ENCODE results near the gene TMUB2. TPM values are rescaled to one million over a fixed set of nuclear protein-coding genes. Genes with fewer than 3 reads are reported as not detected.

The TMUB2 gene
- total and polyA plus RNA-seq, 2 of the 13 experiments (the other 11 are each of a cell fraction or from before 2014, with no cell fraction given): 26.9 to 50.8 TPM

GRCh38 chr17:44155488-44155887, 31.3 kb upstream of the TMUB2 start (continued):
- no peak for TF ChIP-seq ZNF589 (CRISPR knock-in tag; conservative IDR thresholded peaks at IDR 0.05)

DNA sequence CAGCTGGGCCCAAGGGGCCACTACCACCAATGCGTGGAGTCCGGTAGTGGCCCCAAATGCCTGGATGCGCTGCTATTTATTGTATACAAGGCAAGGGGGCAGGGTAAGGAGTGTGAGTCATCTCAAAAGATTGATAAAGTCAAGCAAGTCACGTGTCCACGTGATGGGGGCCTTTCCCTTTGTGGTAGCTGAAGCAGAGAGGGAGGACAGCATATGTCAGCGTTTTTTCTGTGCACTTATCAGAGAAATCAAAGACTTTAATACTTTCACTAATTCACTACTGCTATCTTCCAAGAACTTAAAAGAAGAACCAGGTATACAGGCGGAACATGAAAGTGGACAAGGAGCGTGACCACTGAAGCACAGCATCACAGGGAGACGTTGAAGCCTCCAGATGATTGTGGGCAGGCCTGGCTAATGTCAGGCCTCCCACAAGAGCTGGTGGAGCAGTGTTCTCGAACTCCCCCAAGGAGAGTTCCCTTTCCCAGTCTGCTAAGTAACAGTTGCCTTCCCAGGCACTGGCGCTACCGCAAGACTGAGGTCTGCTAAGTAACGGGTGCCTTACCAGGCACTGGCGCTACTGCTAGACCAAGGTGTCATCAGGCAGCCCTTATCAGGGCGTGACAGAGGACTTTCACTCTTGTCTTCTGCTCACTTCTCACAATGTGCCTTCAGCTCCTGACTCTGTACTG, 27.1 kb upstream of the TMUB2 start:
- CTCF ChIA-PET (ENCODE audit: low intra/inter-chr PET ratio, low total read pairs): no interaction called here
- in situ Hi-C loops (cut with HindIII; ENCODE audit: extremely low pct_ligation_motif_present, low pct_unique_long_range_greater_than_20kb): no loop called here

GRCh38 chr17:44164476-44164875, 22.3 kb upstream of the TMUB2 start:
- no peaks in the 10 kb centered on the region for H3K9me3 ChIP-seq (ENCODE audit: low read length)
- H3K27ac ChIP-seq (ENCODE audit: extremely low read length, insufficient read depth, low read length): no peak overlapping the region
- no peak for ATAC-seq
- FAIRE-seq: no peak
- BruUV-seq (replicated peaks): no TSS peak
- H3K4me3 ChIP-seq (replicated peaks in 1 of 3; ENCODE audit: insufficient read depth in 1 of 3, low read depth in 2 of 3, low read length in 3 of 3): no peak overlapping the region
- H3K79me2 ChIP-seq (ENCODE audit: insufficient read depth, low read length): no peaks in the 10 kb centered on the region
- TF ChIP-seq MED13 (CRISPR knock-in tag; IDR thresholded peaks at IDR 0.05) (no peak), JUN (CRISPR knock-in tag; IDR thresholded peaks at IDR 0.05) (no peak), MAFK (conservative IDR thresholded peaks at IDR 0.05 in 1 of 2, IDR thresholded peaks at IDR 0.05 in 1 of 2; ENCODE audit: low read length in 2 of 2) (peak; percentile 75 to 78), HCFC1 (IDR thresholded peaks at IDR 0.05; ENCODE audit: low read depth, low read length) (no peak), ZMAT3 (CRISPR knock-in tag; conservative IDR thresholded peaks at IDR 0.05) (no peak), MAFF (IDR thresholded peaks at IDR 0.05; ENCODE audit: low read depth, low read length) (peak; percentile 51), ZNF547 (CRISPR knock-in tag; IDR thresholded peaks at IDR 0.05) (no peak), SP1 (IDR thresholded peaks at IDR 0.05) (no peak), SP1 (CRISPR knock-in tag; IDR thresholded peaks at IDR 0.05) (no peak), HOXA5 (CRISPR knock-in tag; IDR thresholded peaks at IDR 0.05) (no peak), ZNF660 (CRISPR knock-in tag; IDR thresholded peaks at IDR 0.05; ENCODE audit: borderline replicate concordance, low read depth) (no peak), TSC22D2 (CRISPR knock-in tag; IDR thresholded peaks at IDR 0.05; ENCODE audit: borderline replicate concordance) (no peak)
- TF ChIP-seq, protein P1, sequence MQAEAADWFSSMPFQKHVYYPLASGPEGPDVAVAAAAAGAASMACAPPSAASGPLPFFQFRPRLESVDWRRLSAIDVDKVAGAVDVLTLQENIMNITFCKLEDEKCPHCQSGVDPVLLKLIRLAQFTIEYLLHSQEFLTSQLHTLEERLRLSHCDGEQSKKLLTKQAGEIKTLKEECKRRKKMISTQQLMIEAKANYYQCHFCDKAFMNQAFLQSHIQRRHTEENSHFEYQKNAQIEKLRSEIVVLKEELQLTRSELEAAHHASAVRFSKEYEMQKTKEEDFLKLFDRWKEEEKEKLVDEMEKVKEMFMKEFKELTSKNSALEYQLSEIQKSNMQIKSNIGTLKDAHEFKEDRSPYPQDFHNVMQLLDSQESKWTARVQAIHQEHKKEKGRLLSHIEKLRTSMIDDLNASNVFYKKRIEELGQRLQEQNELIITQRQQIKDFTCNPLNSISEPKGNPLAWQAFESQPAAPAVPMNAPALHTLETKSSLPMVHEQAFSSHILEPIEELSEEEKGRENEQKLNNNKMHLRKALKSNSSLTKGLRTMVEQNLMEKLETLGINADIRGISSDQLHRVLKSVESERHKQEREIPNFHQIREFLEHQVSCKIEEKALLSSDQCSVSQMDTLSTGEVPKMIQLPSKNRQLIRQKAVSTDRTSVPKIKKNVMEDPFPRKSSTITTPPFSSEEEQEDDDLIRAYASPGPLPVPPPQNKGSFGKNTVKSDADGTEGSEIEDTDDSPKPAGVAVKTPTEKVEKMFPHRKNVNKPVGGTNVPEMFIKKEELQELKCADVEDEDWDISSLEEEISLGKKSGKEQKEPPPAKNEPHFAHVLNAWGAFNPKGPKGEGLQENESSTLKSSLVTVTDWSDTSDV (CRISPR knock-in tag; IDR thresholded peaks at IDR 0.05): no peak
- POLR2A ChIA-PET: no interaction called here
- peaks cover 13% of the 10 kb centered on the region for H3K4me1 ChIP-seq (ENCODE audit: insufficient read depth, low read length)
- intact Hi-C loops (cut with micrococcal nuclease; ENCODE audit: unreplicated experiment): no loop called here
- CTCF ChIA-PET (ENCODE audit: low intra/inter-chr PET ratio, low total read pairs): no interaction called here
- 97% methylated on average over 1 of the region's 1 CpG for WGBS (ENCODE audit: low lambda C conversion rate)
- in situ Hi-C loops (cut with HindIII; ENCODE audit: extremely low pct_ligation_motif_present, low pct_unique_long_range_greater_than_20kb): no loop called here
- H3K36me3 ChIP-seq (replicated peaks in 1 of 2; ENCODE audit: control insufficient read depth in 1 of 2, insufficient read depth in 2 of 2, low read length in 2 of 2): peaks cover 6 to 15% of the 10 kb centered on the region in 2 experiments
- no peak overlapping the region for H3K4me2 ChIP-seq (ENCODE audit: low read depth, low read length)
- DNase-seq (ENCODE audit: low spot score): no peak
- H4K20me1 ChIP-seq (ENCODE audit: insufficient read depth, low read length): no peaks in the 10 kb centered on the region
- no peak overlapping the region for H2AFZ ChIP-seq (ENCODE audit: low read length)
- H3K27me3 ChIP-seq (ENCODE audit: control insufficient read depth in 1 of 2, insufficient read depth in 2 of 2, low read length in 2 of 2): no peaks in the 10 kb centered on the region
- no peak overlapping the region for H3K9ac ChIP-seq (ENCODE audit: insufficient read depth, low read depth, low read length)

More for the DNA sequence above, 27.1 kb upstream of the TMUB2 start:
- no TSS peak for BruUV-seq (replicated peaks)
- peaks cover 12 to 31% of the 10 kb centered on the region in 2 experiments for H3K36me3 ChIP-seq (replicated peaks in 1 of 2; ENCODE audit: control insufficient read depth in 1 of 2, insufficient read depth in 2 of 2, low read length in 2 of 2)
- H3K9me3 ChIP-seq (ENCODE audit: low read length): no peaks in the 10 kb centered on the region
- no peak for ATAC-seq
- no peaks in the 10 kb centered on the region for H3K79me2 ChIP-seq (ENCODE audit: insufficient read depth, low read length)
- POLR2A ChIA-PET: no interaction called here
- peaks cover 9% of the 10 kb centered on the region for H3K4me1 ChIP-seq (ENCODE audit: insufficient read depth, low read length)
- H3K4me3 ChIP-seq (replicated peaks in 1 of 3; ENCODE audit: insufficient read depth in 1 of 3, low read depth in 2 of 3, low read length in 3 of 3): no peak overlapping the region
- no peaks in the 10 kb centered on the region for H4K20me1 ChIP-seq (ENCODE audit: insufficient read depth, low read length)
- no peak for DNase-seq (ENCODE audit: low spot score)
- no peak for FAIRE-seq
- intact Hi-C loops (cut with micrococcal nuclease; ENCODE audit: unreplicated experiment): no loop called here
- no peak overlapping the region for H2AFZ ChIP-seq (ENCODE audit: low read length)
- H3K9ac ChIP-seq (ENCODE audit: insufficient read depth, low read depth, low read length): no peak overlapping the region
- 95% methylated on average over 15 of the region's 15 CpGs for WGBS (ENCODE audit: low lambda C conversion rate)
- no peak for TF ChIP-seq MED13 (CRISPR knock-in tag; IDR thresholded peaks at IDR 0.05)
- peak; percentile 37 to 76; a peak in 3 of 4 replicates for TF ChIP-seq MAFK (conservative IDR thresholded peaks at IDR 0.05 in 1 of 2, IDR thresholded peaks at IDR 0.05 in 1 of 2; ENCODE audit: low read length in 2 of 2)
- peak; percentile 59 for TF ChIP-seq MAFF (IDR thresholded peaks at IDR 0.05; ENCODE audit: low read depth, low read length)
- TF ChIP-seq ZNF703 (CRISPR knock-in tag; IDR thresholded peaks at IDR 0.05; ENCODE audit: borderline replicate concordance): no peak
- H3K4me2 ChIP-seq (ENCODE audit: low read depth, low read length): no peak overlapping the region
- H3K27me3 ChIP-seq (ENCODE audit: control insufficient read depth in 1 of 2, insufficient read depth in 2 of 2, low read length in 2 of 2): no peaks in the 10 kb centered on the region
- no peak overlapping the region for H3K27ac ChIP-seq (ENCODE audit: extremely low read length, insufficient read depth, low read length)

All from HepG2 (cell line).